Naive thymus-derived CD4-positive, alpha-beta T cell (primary cell): Measurements from ENCODE around the gene SNUPN. TPM values are rescaled to one million over a fixed set of nuclear protein-coding genes. Genes with fewer than 3 reads are reported as not detected.

Experiments used
- ATAC-seq: fragments of 150-1000 bp; cut with Tn5 transposase; 2 replicates; pipeline ENCODE4 v1.10.0; 2021; ENCODE audit warnings: mild to moderate bottlenecking, moderate library complexity
- CTCF ChIA-PET: fragments of 350-600 bp; sonication (Branson Sonifier 250); formaldehyde crosslinking; loops from one replicate; lab custom pipeline; 2021; ENCODE audit warnings: antibody characterized with exemption; lab: Charles Lee
- POLR2A ChIA-PET: fragments of 350-600 bp; sonication (Branson Sonifier 250); formaldehyde crosslinking; loops from one replicate; lab custom pipeline; 2021; ENCODE audit warnings: antibody characterized with exemption, inconsistent platforms; lab: Charles Lee
- DNase-seq, 9 donors: peaks; one replicate each; pipeline versions ENCODE4 v3.0.0 to v3.0.0-alpha.2; 2020 to 2022; ENCODE audit warnings: mixed read lengths in 1 of 9
- H3K27ac ChIP-seq: one replicate; pipeline ENCODE4 v1.7.0; 2013; ENCODE audit warnings: mild to moderate bottlenecking, low read depth, low read length, moderate library complexity
- H3K27me3 ChIP-seq, 2 donors: one replicate each; pipeline ENCODE4 v1.7.0; 2013; ENCODE audit warnings: low read length in 2 of 2, mild to moderate bottlenecking in 2 of 2, moderate library complexity in 2 of 2; ENCODE audit not compliant: control insufficient read depth in 2 of 2, insufficient read depth in 2 of 2
- H3K36me3 ChIP-seq, 3 experiments: 1 replicate in 2 of 3; 2 replicates in 1 of 3; pipeline ENCODE4 v1.7.0; 2013; ENCODE audit warnings: low read length in 3 of 3, mild to moderate bottlenecking in 3 of 3, moderate library complexity in 1 of 3; ENCODE audit not compliant: insufficient read depth in 3 of 3, control insufficient read depth in 2 of 3
- H3K4me1 ChIP-seq, 2 donors: one replicate each; pipeline ENCODE4 v1.7.0; 2013; ENCODE audit warnings: low read length in 2 of 2, mild to moderate bottlenecking in 2 of 2, moderate library complexity in 1 of 2; ENCODE audit not compliant: control insufficient read depth in 2 of 2, insufficient read depth in 2 of 2
- H3K4me3 ChIP-seq: 2 replicates; pipeline ENCODE4 v1.7.0; 2013; ENCODE audit warnings: mild to moderate bottlenecking, low read length
- H3K9me3 ChIP-seq, 3 experiments: 1 replicate in 2 of 3; 2 replicates in 1 of 3; pipeline ENCODE4 v1.7.0; 2013; ENCODE audit warnings: low read length in 3 of 3; ENCODE audit not compliant: control insufficient read depth in 2 of 3
- H3K27ac Mint-ChIP-seq, 9 donors: one replicate each; pipeline ENCODE4 v1.8.0; 2020 to 2022; ENCODE audit warnings: mixed read lengths in 9 of 9, mild to moderate bottlenecking in 8 of 9, moderate library complexity in 5 of 9, inconsistent platforms in 2 of 9
- H3K27me3 Mint-ChIP-seq, 5 donors: one replicate each; pipeline ENCODE4 v1.8.0; 2021 to 2022; ENCODE audit warnings: mixed read lengths in 5 of 5, mild to moderate bottlenecking in 1 of 5
- H3K36me3 Mint-ChIP-seq, 5 donors: one replicate each; pipeline ENCODE4 v1.8.0; 2020 to 2022; ENCODE audit warnings: mixed read lengths in 5 of 5, mild to moderate bottlenecking in 3 of 5, inconsistent platforms in 1 of 5
- H3K4me1 Mint-ChIP-seq, 7 donors: one replicate each; pipeline ENCODE4 v1.8.0; 2020 to 2022; ENCODE audit warnings: mixed read lengths in 7 of 7, mild to moderate bottlenecking in 3 of 7, inconsistent platforms in 1 of 7
- H3K4me3 Mint-ChIP-seq, 10 donors: one replicate each; pipeline ENCODE4 v1.8.0; 2020 to 2022; ENCODE audit warnings: mild to moderate bottlenecking in 10 of 10, mixed read lengths in 10 of 10, moderate library complexity in 6 of 10, inconsistent platforms in 2 of 10
- H3K9me3 Mint-ChIP-seq, 11 donors: one replicate each; pipeline ENCODE4 v1.8.0; 2020 to 2022; ENCODE audit warnings: mixed read lengths in 11 of 11, mild to moderate bottlenecking in 4 of 11, inconsistent platforms in 1 of 11, moderate library complexity in 1 of 11
- intact Hi-C, 2 donors: fragments of 100-400 bp; cut with micrococcal nuclease; formaldehyde crosslinking; loops; one replicate each; pipeline ENCODE4 v1.15.1; 2023
- polyA plus RNA-seq, 2 donors: library from polyadenylated mRNA; unstranded; fragments of 300-500 nt; fragmentation: Illumina TruSeq; gene quantifications; one replicate each; pipeline ENCODE4 v1.2.3, GENCODE V29; 2021
- total RNA-seq, 6 experiments: library from RNA in 5 of 6; stranded (reverse) in 5 of 6; gene quantifications; 1 replicate in 5 of 6; 2 replicates in 1 of 6; pipeline ENCODE4 v1.2.3 and lab custom pipeline; 2021 to 2026

The SNUPN gene
- total and polyA plus RNA-seq, 7 experiments from 2014 or later, result 16.5 to 51.5 (median 22.6) TPM

DNA sequence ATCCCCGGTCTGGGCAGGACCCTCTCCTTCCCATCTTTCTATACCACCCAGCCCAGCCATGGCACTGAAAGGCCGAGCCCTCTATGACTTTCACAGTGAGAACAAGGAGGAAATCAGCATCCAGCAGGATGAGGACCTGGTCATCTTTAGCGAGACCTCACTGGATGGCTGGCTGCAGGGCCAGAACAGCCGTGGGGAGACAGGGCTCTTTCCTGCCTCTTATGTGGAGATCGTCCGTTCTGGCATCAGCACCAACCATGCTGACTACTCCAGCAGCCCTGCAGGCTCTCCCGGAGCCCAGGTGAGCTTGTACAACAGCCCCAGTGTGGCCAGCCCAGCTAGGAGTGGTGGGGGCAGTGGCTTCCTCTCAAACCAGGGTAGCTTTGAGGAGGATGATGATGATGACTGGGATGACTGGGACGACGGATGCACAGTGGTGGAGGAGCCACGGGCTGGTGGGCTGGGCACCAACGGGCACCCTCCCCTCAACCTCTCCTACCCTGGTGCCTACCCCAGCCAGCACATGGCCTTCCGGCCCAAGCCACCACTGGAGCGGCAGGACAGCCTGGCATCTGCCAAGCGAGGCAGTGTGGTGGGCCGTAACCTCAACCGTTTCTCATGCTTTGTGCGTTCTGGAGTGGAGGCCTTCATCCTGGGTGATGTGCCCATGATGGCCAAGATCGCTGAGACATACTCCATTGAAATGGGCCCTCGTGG lies 23.7 kb upstream of the SNUPN start:
- ATAC-seq (no peak), DNase-seq (no peak)
- Mint-ChIP-seq H3K9me3 (no peaks in the 10 kb centered on the region), H3K36me3 (no peaks in the 10 kb centered on the region), H3K27ac (peak overlapping the region in 3 of 9 donors; percentile 27 to 70 (median 64)), H3K4me3 (peak overlapping the region; percentile 37 to 91 (median 78)), H3K4me1 (peaks cover 16 to 48% (median 38%) of the 10 kb centered on the region in 7 donors), H3K27me3 (peaks cover 0 to 9% (median 0%) of the 10 kb centered on the region in 5 donors)
- no peaks in the 10 kb centered on the region for H3K9me3 ChIP-seq
- intact Hi-C loops, result loop anchor here (10.0 kb wide), 3 partner anchors 256 to 1034 kb away; partner anchors contain the start of genes CLK3 (in 1 of the 2), CSK (in 1 of the 2) and FBXO22 (in 1 of the 2)
- H3K27ac ChIP-seq, result no peak overlapping the region
- POLR2A ChIA-PET, result interaction anchor here (1.1 to 1.7 kb wide), 2 partner anchors 10 to 23 kb away, joined by 3 to 5 read pairs; partner anchors contain the start of genes IMP3 and SNUPN
- CTCF ChIA-PET, result no interaction called here
- peaks cover 6 to 18% of the 10 kb centered on the region in 2 donors for H3K4me1 ChIP-seq
- H3K36me3 ChIP-seq, result no peaks in the 10 kb centered on the region
- H3K4me3 ChIP-seq, result no peak overlapping the region
- no peaks in the 10 kb centered on the region for H3K27me3 ChIP-seq

DNA sequence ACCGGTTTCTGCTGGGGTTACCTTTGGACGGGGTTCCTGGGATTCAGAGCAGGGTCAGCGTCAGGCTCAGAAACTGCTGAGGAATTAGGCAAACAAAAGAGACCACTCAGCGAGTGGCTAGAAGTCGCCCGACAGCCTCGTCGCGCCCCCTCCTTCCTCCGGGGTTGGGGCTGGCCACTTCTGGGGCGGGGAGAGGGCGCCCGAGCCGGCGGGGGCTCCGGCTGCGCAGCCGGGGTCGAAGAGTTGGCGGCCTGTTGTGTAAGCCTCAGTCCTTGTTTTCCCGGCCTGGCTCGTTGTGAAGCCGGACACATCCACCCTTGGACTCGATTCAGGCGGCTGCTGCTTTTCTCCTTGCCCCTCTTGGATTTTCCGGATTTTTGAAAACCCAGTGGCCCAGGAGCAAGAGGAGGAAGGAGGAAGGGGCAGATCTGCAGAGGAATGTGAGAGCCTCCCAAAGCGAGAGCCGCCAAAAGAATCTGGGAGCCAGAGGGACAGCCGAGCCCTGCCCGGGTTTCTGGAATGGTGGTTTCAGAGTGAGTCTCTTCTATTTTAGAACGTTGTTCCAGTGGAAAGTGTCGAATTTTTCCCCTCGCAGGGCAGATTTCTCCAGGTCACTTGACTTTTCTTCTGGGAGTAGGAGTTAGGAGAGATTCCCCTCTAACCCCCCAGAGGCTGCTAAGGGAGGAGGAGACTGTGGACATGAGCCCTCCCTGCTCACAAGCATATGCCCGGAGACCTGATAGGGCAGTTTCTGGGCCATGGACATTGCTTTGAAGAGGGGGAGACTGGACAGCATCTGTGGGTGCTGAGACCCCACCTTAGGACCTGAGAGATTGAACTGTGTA lies 22.9 kb upstream of the SNUPN start:
- Histone ChIP-seq H3K27me3 (no peaks in the 10 kb centered on the region), H3K4me1 (peaks cover 6 to 18% of the 10 kb centered on the region in 2 donors), H3K27ac (peak overlapping the region; percentile 68), H3K4me3 (peak overlapping the region; percentile 82), H3K9me3 (no peaks in the 10 kb centered on the region), H3K36me3 (no peaks in the 10 kb centered on the region)
- H3K27me3 Mint-ChIP-seq, result peaks cover 0 to 9% (median 0%) of the 10 kb centered on the region in 5 donors
- H3K9me3 Mint-ChIP-seq, result no peaks in the 10 kb centered on the region
- H3K4me3 Mint-ChIP-seq, result peak overlapping the region; percentile 68 to 91 (median 82)
- no peaks in the 10 kb centered on the region for H3K36me3 Mint-ChIP-seq
- POLR2A ChIA-PET, result interaction anchor here (0.8 to 2.3 kb wide), 7 partner anchors 9 to 199 kb away, joined by 3 to 10 read pairs (median 3); partner anchors contain the start of genes IMP3, SIN3A and SNUPN
- intact Hi-C loops, result loop anchor here (10.0 kb wide), 3 partner anchors 256 to 1034 kb away; partner anchors contain the start of genes CLK3 (in 1 of the 2), CSK (in 1 of the 2) and FBXO22 (in 1 of the 2)
- DNase-seq, result no peak
- CTCF ChIA-PET, result interaction anchor here (0.6 to 1.5 kb wide), 2 partner anchors 85 to 280 kb away, joined by 3 to 9 read pairs; partner anchors contain the start of gene MAN2C1
- H3K4me1 Mint-ChIP-seq, result peaks cover 16 to 52% (median 38%) of the 10 kb centered on the region in 7 donors
- no peak for ATAC-seq
- H3K27ac Mint-ChIP-seq, result peak overlapping the region in 6 of 9 donors; percentile 24 to 79 (median 59)

DNA sequence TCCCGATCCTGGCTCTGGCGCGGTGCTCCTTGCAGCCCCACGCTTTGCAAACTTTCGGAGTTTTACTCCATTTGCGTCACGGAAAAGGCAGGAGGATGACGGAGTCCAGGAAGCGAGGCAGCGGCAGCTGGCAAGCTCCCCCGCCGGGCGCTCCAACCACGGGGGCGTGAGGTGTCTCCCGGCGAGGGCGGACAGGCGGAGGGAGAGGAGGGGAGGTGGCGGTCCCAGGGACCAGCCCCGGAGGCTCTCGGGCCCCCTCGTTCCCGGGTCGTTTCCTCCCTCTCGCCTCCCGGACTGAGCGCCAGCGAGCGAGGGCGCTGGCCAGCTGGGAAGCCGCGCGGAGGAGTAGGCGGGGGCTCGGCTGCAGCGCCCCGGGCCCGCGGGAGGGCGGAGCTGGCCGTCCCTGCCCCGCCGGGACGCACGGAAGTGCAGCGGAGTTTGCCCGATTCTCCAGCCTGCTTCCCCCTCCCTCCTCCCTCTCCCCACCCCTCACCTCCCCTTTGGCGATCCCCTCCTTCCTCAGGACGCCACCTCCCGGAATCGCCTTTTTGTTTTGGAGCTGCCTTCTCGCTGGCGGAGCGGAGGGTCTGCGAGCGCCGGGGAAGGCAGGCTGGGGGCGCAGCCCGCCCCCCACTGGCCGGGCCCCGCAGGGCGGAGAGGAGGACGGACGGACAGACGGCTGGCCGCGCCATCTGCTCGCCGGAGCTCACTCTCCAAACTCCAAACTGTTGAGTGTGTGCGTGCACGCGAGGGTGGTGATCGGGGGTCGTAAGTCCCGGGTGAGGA lies 22.0 kb upstream of the SNUPN start, which contains the start of gene SNX33:
TSS of gene SNX33 (plus strand) at position 543 of the 786 bp plus-strand sequence. CDS start 1,191 bp downstream, outside the sequence.
- intact Hi-C loops, result loop anchor here (1.0 to 10.0 kb wide), 4 partner anchors 8 to 1033 kb away; partner anchors contain the start of genes CLK3 (in 1 of the 2), CSK (in 1 of the 2) and FBXO22 (in 1 of the 2)
- Mint-ChIP-seq H3K9me3 (no peaks in the 10 kb centered on the region), H3K4me1 (peaks cover 12 to 49% (median 38%) of the 10 kb centered on the region in 7 donors), H3K4me3 (peak within 1 kb of the TSS; percentile 80 to 91 (median 86)), H3K27ac (peak within 1 kb of the TSS; percentile 44 to 88 (median 79)), H3K36me3 (no peaks in the 10 kb centered on the region), H3K27me3 (peaks cover 0 to 9% (median 0%) of the 10 kb centered on the region in 5 donors)
- no peaks in the 10 kb centered on the region for H3K9me3 ChIP-seq
- ChIA-PET CTCF (interaction anchor here (0.5 to 1.6 kb wide), 6 partner anchors 37 to 1243 kb away, joined by 3 to 9 read pairs (median 3); partner anchors contain the start of gene MAN2C1), POLR2A (interaction anchor here (0.5 to 2.3 kb wide), 9 partner anchors 10 to 280 kb away, joined by 3 to 17 read pairs (median 4); partner anchors contain the start of genes MAN2C1, SIN3A and SNUPN)
- ATAC-seq (peak; percentile 71), DNase-seq (peak; percentile 24 to 73 (median 43))
- H3K36me3 ChIP-seq, result no peaks in the 10 kb centered on the region
- peaks cover 6 to 18% of the 10 kb centered on the region in 2 donors for H3K4me1 ChIP-seq
- H3K4me3 ChIP-seq, result peak within 1 kb of the TSS; percentile 82
- no peaks in the 10 kb centered on the region for H3K27me3 ChIP-seq
- peak within 1 kb of the TSS; percentile 68 for H3K27ac ChIP-seq

DNA sequence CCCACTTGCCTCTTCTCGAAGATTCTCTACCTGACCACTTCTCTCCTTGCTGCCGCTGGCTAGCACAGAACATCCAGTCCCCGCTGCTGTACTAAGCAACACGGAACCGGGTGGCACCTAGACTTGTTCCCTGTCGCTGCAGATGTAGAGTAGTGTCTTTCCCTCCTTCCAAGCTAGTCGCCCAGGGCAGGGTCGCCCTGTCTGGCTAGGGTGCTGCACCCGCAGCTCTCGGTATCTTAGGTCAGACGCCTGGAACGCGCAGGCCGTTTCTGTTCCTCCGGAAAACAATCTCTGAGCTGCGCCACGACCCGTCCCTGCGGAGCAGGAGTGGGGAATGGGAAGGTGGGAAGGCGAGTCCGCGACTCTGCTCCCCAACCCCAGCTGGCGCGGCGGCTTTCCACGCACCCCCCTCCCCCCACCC lies 21.4 kb upstream of the SNUPN start:
- no peaks in the 10 kb centered on the region for H3K36me3 ChIP-seq
- DNase-seq, result peak in 1 of 9 donors; percentile 6
- H3K4me3 ChIP-seq, result peak overlapping the region; percentile 82
- no peaks in the 10 kb centered on the region for H3K27me3 ChIP-seq
- Mint-ChIP-seq H3K9me3 (no peaks in the 10 kb centered on the region), H3K27me3 (peaks cover 0 to 9% (median 0%) of the 10 kb centered on the region in 5 donors), H3K4me1 (peaks cover 9 to 47% (median 36%) of the 10 kb centered on the region in 7 donors), H3K27ac (peak overlapping the region; percentile 44 to 88 (median 79)), H3K4me3 (peak overlapping the region; percentile 80 to 91 (median 86)), H3K36me3 (no peaks in the 10 kb centered on the region)
- POLR2A ChIA-PET, result interaction anchor here (0.6 to 2.3 kb wide), 10 partner anchors 10 to 1186 kb away, joined by 3 to 17 read pairs (median 4); partner anchors contain the start of genes MAN2C1, SIN3A, SNUPN and UBL7
- CTCF ChIA-PET, result interaction anchor here (0.5 to 1.6 kb wide), 5 partner anchors 37 to 1242 kb away, joined by 3 to 9 read pairs (median 3); partner anchors contain the start of gene MAN2C1
- no peaks in the 10 kb centered on the region for H3K9me3 ChIP-seq
- H3K4me1 ChIP-seq, result peaks cover 6 to 17% of the 10 kb centered on the region in 2 donors
- H3K27ac ChIP-seq, result peak overlapping the region; percentile 68
- ATAC-seq, result peak; percentile 17
- intact Hi-C loops, result loop anchor here (1.0 to 10.0 kb wide), 4 partner anchors 8 to 1032 kb away; partner anchors contain the start of genes CLK3 (in 1 of the 2), CSK (in 1 of the 2) and FBXO22 (in 1 of the 2)
